ENCODE data around the gene SEMA6D.

Gene SEMA6D
- long read RNA-seq, donor 1, partial matches to known transcripts, result 0 of 2 reads
- long read RNA-seq, donor 1, other reads (novel, unspliced or antisense), result 0 of 2 reads
- long read RNA-seq, donor 2, result 0 reads
- long read RNA-seq, donor 3, partial matches to known transcripts, result 7 of 7 reads
- long read RNA-seq, donor 3, other reads (novel, unspliced or antisense), result 0 of 7 reads
- long read RNA-seq, donor 4, partial matches to known transcripts, result 29 of 31 reads
- long read RNA-seq, donor 4, other reads (novel, unspliced or antisense), result 0 of 31 reads
- long read RNA-seq, donor 5, full-length matches to known transcripts, result 1 of 1 reads
- long read RNA-seq, donor 5, partial matches to known transcripts, result 0 of 1 reads
- long read RNA-seq, donor 5, other reads (novel, unspliced or antisense), result 0 of 1 reads
- long read RNA-seq, donor 6, result 0 reads
- long read RNA-seq, donor 7, result 0 reads
- long read RNA-seq, donor 8, full-length matches to known transcripts, result 1 of 7 reads
- long read RNA-seq, donor 8, partial matches to known transcripts, result 6 of 7 reads
- long read RNA-seq, donor 8, other reads (novel, unspliced or antisense), result 0 of 7 reads

- DNase-seq, result peak; percentile 85
Measured at GRCh38 chr15:47717036-47717612, at the start of gene SEMA6D. Gene SEMA6D, plus strand, starts transcription at chr15:47717505. Its CDS starts 42,294 bp downstream, at chr15:47759799.

DNA sequence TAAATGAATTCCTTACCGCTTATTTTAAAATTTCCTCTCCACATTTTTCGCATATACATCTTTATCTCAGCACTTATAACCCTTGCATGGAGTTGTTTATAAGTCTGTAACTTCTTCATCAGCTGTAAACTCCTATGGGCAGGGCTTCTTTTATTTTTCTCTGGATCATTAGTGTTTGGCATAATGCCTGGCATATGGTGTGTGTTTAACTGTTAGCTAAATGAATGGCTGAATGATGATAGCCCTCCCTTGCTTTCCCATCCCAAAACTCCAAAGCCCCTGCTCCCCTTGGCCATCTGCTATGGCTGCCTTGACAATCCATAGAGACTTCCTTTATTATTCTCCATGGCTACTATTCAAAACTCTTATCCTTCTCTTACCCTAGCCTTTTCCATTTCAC is 48.1 kb upstream of the SEMA6D start:
- no peak for DNase-seq

DNA sequence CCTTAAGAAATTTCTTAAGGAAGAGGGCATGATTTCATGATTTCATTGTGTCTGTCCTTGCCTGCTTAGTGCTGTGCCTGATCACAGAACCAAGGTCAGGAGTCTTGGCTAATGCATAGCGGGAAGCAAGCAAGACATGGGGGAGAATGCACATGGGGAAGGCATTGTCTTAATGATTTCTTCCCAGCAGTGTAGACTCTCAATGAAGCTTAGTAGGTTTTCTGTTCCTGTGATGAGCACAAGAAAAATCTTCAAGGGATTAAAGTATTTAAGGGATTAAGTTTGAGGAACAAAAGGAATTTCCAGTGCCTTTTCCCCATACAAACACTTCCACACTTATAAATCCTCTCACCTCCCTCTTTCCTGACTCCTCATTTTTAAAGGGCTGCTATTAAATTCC is 46.9 kb upstream of the SEMA6D start:
- DNase-seq, result no peak

GRCh38 chr15:47673232-47673761 is 44.0 kb upstream of the SEMA6D start:
- peak; percentile 9 for DNase-seq

- no peak for DNase-seq
Measured at GRCh38 chr15:47674586-47675232, 42.6 kb upstream of the SEMA6D start.

DNA sequence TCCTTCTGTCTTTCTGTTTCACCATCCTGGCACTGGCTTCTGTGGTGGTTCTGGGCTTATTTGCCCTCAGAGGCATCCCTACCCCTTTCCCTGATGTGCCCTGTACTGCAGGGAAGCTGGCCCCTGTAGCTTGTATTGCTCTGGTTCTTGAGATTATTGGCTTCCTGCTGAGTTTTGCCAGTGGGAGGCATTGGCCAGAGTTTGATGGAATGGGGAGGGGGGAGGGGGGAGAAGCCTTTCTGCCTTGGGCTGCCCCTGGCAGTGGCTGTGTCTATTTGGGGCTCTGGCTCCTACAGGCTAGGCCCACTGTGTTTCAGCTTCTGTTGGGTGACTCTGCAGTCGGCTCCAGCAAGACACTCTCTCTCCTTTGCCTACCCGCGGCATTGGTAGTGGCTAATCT is 41.6 kb upstream of the SEMA6D start:
- DNase-seq, result no peak

DNA sequence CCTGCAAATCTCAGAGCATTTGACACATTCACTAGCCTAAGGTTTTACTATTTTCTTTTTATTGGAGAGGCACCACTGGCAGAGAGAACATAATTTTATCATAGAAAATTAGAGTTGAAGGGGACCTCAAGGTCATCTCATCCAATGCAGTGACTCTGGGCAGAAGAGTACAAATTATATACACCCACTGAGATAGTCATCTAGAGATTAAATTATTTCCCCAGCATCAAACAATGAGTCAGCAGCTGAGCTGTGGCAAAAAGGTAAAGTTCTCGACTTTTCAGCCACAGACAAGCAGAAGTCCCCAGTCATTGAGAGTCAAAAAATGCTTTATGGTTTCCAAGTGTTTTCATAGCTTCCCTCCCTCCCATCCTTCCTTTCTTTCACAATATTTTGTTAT is 39.3 kb upstream of the SEMA6D start:
- no peak for DNase-seq

- DNase-seq, result no peak
Measured at GRCh38 chr15:47682661-47683060, 34.6 kb upstream of the SEMA6D start.

DNA sequence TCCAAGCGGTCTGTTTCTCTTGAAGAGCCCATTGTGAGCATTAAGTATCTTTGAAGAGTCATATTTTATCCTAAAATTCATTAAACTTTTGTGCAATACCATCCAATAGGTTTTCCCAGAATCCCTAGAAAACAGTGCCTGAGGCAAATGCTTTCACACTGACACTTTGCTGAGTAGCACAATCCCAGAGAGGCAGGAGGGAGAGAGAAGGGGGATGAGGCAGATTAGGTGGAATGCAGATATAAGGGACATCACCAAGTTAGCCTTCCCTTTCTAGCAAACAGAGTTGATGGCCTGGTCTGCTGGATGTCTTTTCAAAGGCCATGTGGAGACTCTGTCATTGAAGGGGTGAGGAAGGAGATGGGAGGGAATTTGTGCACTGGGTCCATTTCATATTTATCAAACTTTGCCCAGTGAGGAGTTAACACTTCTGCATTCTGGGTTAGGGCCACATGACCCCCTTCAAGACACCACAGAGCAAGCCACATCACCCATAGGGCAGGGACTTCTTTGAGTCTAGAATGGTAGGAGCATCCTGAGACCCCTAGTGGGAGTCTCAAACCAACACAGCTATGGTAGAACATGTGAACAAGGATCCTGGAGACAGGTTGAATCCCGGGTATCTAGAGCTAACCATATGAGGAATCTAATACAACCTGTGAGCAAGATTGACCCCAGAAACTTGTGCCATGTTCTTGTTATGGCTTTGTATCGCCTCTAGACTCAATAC is 32.0 kb upstream of the SEMA6D start:
- DNase-seq, result no peak

DNA sequence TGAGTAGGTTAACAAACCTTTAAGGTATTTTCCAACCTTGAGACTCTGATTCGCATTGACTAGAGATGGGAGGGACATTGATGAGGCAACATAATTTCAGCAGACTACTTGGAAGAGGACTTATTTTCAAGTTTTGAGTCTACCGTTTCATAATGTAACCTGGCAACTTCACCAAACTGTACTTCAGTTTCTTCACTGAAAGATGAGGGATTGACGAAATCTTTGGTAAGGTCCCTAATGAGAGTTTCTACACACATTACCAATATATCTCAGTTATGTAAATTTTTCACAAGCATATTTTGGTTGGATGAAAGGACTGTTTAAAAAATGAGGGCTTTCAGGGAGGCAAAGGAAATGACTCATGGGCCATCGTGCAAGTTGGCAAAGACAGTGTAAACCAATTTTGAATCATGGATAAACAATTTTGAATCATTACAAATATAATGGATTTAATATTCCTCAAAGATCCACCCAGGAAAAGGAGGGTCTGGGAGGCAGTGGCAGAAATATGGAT is 28.7 kb upstream of the SEMA6D start:
- no peak for DNase-seq

DNA sequence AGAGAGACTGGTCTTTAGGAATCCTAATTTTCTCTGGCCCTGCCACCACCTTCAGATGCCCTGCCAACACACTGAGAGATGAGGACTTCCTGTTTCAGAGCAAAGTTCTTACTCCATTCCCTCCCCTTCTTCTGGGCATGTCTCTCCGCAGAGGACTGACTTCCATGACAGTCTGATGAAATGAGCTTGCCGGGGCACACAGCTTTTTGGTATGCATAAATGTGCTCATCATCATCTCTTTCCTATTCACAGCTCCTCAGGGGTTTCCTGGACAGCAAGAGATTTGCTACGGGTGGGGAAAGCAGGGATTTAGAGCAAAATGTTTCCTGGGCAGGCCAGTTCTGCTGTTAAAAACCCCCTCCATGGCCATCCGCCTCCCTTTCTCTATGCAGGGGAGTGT is 27.6 kb upstream of the SEMA6D start:
- no peak for DNase-seq

- DNase-seq, result no peak
Measured at GRCh38 chr15:47691882-47692281, 25.4 kb upstream of the SEMA6D start.

DNA sequence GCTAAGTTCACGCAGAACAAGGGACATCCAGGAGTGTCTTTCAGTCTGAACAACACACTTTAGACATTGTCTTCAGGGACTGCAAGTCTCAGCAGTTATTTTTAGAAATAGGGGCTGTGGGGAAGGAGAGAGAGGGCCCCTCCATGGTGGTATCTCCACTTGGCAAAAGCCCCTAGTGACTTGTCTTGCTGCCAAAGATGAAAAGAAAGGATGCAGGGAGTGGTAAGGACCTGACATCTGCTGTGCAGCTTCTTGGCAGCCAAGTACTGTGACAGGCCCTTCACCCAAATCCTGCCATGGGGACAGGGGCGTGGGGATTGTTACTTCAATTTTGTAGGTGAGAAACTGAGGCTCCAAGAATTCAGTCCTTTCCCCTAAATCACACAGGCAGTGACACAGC is 21.0 kb upstream of the SEMA6D start:
- DNase-seq, result no peak

DNA sequence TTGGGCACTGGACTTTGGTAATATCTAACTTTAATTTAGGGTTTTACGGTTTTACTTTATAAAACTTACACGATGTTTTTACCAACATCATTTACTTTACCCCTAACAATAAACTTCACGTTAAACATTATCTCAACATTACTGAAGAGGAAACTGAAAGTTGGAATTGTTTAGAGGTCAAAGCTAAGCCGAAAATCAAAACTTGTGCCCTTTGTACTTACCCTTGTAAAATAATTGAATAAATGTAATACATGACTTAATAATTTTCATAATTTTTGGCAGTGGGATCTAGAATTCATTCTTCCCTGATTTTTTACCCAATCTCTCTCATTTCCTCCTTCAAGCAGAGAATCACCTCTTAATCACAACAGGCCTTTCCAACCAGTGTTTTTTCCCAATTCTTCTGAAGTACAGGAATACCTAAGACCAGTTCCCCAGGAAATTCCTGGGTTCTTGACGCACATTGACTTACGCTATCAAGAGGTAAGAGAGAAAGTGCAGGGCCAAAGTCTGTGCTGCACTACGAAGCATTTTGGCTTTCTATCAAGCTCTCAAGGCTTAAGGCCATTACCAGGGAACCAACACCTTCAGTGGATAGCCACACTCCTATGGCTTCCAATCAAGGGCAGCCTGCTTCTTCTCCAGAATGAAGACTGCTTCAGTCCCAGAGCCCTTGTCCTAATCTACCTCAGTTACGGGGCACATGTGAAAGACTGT is 11.9 kb upstream of the SEMA6D start:
- no peak for DNase-seq

- no peak for DNase-seq
Measured at GRCh38 chr15:47707391-47707790, 9.9 kb upstream of the SEMA6D start.

DNA sequence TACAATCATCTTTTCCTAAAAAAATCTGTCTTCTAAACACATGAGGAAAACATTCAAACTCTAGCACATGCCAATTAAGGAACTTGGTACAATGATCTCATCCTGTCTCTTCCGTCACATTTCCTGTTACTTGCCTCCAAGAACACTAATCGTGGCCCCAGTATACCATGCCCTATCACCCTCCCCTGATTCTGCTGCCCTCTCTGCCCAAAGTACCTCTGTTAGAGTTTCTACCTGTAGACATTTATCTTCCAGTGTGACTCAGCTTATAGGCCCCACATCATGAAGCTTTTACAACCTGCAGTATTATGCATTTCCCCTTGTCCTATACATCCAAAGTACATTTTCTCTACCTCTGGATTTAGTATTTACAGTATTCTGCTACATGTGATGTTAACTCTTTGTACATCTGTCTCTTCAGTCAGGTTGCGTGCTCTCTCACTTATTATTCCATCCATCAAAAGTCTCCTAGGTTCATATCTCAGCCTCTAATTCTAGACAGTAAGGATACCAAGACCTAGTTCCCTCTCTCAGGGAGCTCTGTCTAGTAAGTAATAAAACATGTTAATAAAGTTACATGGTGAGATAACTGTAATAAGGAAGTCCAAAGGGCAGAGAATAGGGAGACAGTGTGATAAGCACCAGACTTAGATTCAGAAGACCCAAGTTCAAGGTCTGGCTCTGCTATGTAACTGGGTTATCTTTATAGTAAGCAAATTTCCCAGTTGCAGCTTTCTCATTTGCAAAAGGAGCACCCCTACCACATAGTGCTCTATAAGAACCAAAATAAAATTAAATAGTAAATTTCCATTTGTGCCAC is 8.9 kb upstream of the SEMA6D start:
- no peak for DNase-seq

- no peak for DNase-seq
Measured at GRCh38 chr15:47711655-47712054, 5.7 kb upstream of the SEMA6D start.

DNA sequence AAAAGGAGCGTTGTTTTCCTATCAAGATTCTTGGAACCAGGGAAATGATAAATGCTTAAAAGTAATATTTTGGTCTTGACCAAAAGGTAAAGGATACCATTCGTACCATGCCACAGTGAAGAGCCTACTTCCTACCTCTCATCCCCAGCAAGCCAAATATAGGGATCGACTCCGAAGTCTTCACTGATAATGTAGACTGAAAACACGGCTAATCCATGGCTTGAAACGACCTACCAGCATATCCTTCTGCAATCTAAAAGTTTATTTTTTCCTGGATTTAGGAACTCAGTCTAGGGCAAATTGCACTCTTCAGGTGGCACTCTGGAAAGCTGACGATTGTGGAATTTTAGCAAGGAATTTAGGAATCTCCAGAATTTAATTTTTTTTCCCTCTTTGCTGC is 1.9 kb upstream of the SEMA6D start:
- DNase-seq, result no peak

DNA sequence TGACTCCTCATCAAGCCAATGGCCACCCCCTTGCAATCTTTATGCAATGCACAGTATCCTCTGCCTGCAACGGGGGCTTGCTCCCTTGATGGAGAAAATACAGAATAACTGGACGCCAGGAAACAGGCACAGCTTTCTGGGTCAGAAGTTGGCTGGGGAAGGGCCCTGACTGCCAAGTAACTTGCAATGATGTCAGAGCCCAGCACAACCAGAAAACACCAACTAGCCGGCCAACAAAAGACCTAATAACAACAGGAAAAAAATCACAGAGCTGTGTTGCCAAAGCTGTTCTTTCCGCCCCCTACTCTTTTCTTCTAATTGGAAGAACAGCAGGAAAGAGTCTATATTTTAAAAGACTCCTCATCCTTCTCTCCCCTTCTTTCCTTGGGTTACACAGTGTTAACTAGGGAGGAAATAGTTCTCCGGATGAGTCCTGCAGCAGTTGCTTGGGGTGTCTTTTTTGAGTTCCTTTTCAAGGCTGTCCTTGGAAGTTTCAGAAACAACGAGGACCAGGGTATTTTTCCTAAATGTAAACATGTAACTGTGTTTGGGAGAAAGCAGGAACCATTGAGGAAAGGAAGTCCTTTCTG is 1.4 kb upstream of the SEMA6D start:
- DNase-seq, result no peak

DNA sequence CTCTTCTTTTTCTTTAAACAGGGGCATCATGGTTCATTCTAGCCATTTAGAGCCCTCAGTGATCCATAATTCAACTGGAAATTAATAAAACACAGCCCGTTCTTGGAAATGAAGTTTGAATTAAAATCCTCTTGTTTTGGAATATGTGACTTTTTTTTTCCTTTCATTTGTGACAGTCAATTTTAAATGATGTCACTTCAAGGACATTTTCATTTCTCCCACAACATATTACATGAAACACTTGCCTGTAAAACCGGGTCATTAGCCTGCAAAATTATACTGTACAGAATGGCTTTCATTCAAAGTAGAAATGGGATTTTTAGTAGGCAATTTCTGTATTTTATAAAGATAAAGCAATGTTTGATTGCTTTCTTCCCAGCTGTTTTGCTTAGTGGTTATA is 789 bp upstream of the SEMA6D start:
- no peak for DNase-seq
